Activated CD4-positive, alpha-beta T cell treated with anti-CD3 and anti-CD28 coated beads, Interleukin-2, amount 10 ng/mL, durations not matched to agents 7 days and 5 days (primary cell): ENCODE results near the gene SMC1B. TPM values are rescaled to one million over a fixed set of nuclear protein-coding genes. Genes with fewer than 3 reads are reported as not detected.
"Not testable (repeated sequence)": the region's sequence is repeated elsewhere in the genome, so short reads cannot be mapped to it uniquely, and the experiment has no call there.

Source experiments
- CTCF ChIA-PET: fragments of 350-600 bp; sonication (Branson Sonifier 250); formaldehyde crosslinking; loops from one replicate; lab custom pipeline; 2021; ENCODE audit warnings: antibody characterized with exemption; lab: Charles Lee
- POLR2A ChIA-PET: fragments of 350-600 bp; sonication (Branson Sonifier 250); formaldehyde crosslinking; loops from one replicate; lab custom pipeline; 2021; ENCODE audit warnings: antibody characterized with exemption; lab: Charles Lee
- DNase-seq: peaks from one replicate; pipeline ENCODE4 v3.0.0-alpha.2; 2020
- H3K27ac Mint-ChIP-seq: one replicate; pipeline ENCODE4 v1.8.0; 2021; ENCODE audit warnings: mild to moderate bottlenecking, moderate library complexity, mixed read lengths
- H3K27me3 Mint-ChIP-seq: one replicate; pipeline ENCODE4 v1.8.0; 2021; ENCODE audit warnings: mixed read lengths
- H3K36me3 Mint-ChIP-seq: one replicate; pipeline ENCODE4 v1.8.0; 2021; ENCODE audit warnings: low read depth, mixed read lengths
- H3K4me1 Mint-ChIP-seq: one replicate; pipeline ENCODE4 v1.8.0; 2021; ENCODE audit warnings: mixed read lengths
- H3K4me3 Mint-ChIP-seq: one replicate; pipeline ENCODE4 v1.8.0; 2021; ENCODE audit warnings: mild to moderate bottlenecking, moderate library complexity, mixed read lengths
- H3K9me3 Mint-ChIP-seq: one replicate; pipeline ENCODE4 v1.8.0; 2021; ENCODE audit warnings: mixed read lengths
- total RNA-seq, 2 experiments: library from RNA; stranded (reverse); gene quantifications; one replicate each; pipeline ENCODE4 v1.2.3, GENCODE V29; 2021

Gene SMC1B
- total RNA-seq, 2 experiments from 2014 or later = 0.58 to 0.64 TPM

GRCh38 chr22:45402466-45402985, 10.9 kb downstream of the SMC1B start:
- no peak overlapping the region for H3K27ac Mint-ChIP-seq
- no peaks in the 10 kb centered on the region for H3K4me1 Mint-ChIP-seq
- H3K4me3 Mint-ChIP-seq = no peak overlapping the region
- H3K9me3 Mint-ChIP-seq = no peaks in the 10 kb centered on the region
- CTCF ChIA-PET = no interaction called here
- POLR2A ChIA-PET = no interaction called here
- peaks cover 16% of the 10 kb centered on the region for H3K27me3 Mint-ChIP-seq
- DNase-seq = no peak
- H3K36me3 Mint-ChIP-seq = no peaks in the 10 kb centered on the region

DNA sequence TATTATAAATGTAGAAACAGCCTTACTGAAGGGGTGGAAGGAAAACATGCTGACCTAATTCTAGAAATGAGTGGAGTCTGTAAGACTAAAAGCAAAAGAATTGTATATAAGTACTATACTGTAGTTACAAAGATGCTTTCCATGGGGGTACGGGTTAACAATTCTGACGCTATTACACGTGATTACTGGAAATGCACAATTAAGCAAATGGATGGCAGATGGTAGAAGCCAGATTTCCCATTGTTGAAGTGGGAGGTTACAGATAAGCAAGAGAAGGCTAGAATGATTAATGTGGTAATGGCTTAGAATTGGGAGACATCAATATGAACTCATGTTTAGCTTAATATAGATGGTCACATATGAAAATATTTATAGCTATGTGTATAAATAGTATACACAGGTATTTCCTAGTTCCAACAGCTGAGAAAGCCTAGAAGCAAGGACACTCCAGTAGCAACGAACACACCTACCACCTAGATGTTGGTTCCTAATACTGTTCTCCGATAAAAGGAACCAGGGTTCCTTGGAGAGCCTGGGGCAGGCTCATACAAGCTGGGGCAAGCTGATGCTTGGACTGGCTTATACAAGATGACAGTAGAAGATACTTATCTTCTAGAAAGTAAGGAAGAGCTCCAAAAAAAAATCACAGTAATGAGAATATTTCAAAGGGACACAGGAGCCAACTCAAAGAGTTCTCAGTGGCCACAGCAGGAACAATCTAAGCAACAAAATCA, 13.5 kb downstream of the SMC1B start:
- H3K9me3 Mint-ChIP-seq = no peaks in the 10 kb centered on the region
- no peak overlapping the region for H3K27ac Mint-ChIP-seq
- CTCF ChIA-PET = interaction anchor here (0.6 kb wide), 1 partner anchor 134 kb away, joined by 4 read pairs; no protein-coding TSS in a partner anchor

GRCh38 chr22:45398214-45398613, 15.2 kb downstream of the SMC1B start:
- DNase-seq = no peak

More for the DNA sequence above, 13.5 kb downstream of the SMC1B start:
- Mint-ChIP-seq H3K27me3 (peaks cover 14% of the 10 kb centered on the region), H3K4me1 (no peaks in the 10 kb centered on the region), H3K4me3 (no peak overlapping the region), H3K36me3 (no peaks in the 10 kb centered on the region)
- POLR2A ChIA-PET = no interaction called here
- no peak for DNase-seq

DNA sequence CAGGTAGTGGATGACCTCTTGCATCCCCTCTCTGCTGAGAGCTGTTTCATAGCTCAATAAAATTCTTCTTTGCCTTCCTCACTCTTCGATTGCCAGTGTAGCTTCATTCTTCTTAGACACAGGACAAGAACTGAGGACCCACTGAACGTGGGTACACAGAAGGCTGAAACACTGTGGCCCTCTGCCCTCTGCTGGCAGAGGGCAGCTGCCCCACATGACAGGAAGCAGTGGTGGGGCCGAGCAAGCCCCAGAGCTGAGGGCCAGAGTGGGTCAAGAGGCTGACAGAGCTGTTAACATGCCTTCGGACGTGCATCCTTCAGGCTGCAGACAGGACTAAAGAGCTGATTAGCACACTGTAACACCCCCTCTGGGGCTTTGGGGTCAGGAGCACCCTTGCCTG, 15.6 kb downstream of the SMC1B start:
- Mint-ChIP-seq H3K36me3 (no peaks in the 10 kb centered on the region), H3K27me3 (peaks cover 11% of the 10 kb centered on the region), H3K9me3 (no peaks in the 10 kb centered on the region), H3K27ac (no peak overlapping the region), H3K4me3 (no peak overlapping the region), H3K4me1 (no peaks in the 10 kb centered on the region)
- ChIA-PET POLR2A (no interaction called here), CTCF (interaction anchor here (0.7 to 1.2 kb wide), 4 partner anchors 10 to 127 kb away, joined by 3 to 4 read pairs (median 3); no protein-coding TSS in a partner anchor)
- no peak for DNase-seq

More at GRCh38 chr22:45398214-45398613, 15.2 kb downstream of the SMC1B start:
- H3K36me3 Mint-ChIP-seq = no peaks in the 10 kb centered on the region
- H3K27ac Mint-ChIP-seq = no peak overlapping the region
- CTCF ChIA-PET = interaction anchor here (1.0 to 1.3 kb wide), 4 partner anchors 8 to 128 kb away, joined by 3 read pairs; no protein-coding TSS in a partner anchor
- no peaks in the 10 kb centered on the region for H3K4me1 Mint-ChIP-seq
- no peak overlapping the region for H3K4me3 Mint-ChIP-seq
- H3K9me3 Mint-ChIP-seq = no peaks in the 10 kb centered on the region
- POLR2A ChIA-PET = no interaction called here
- peaks cover 11% of the 10 kb centered on the region for H3K27me3 Mint-ChIP-seq

- H3K27ac Mint-ChIP-seq = no peak overlapping the region
- H3K4me1 Mint-ChIP-seq = no peaks in the 10 kb centered on the region
- ChIA-PET CTCF (interaction anchor here (0.5 to 1.3 kb wide), 3 partner anchors 9 to 43 kb away, joined by 3 read pairs; no protein-coding TSS in a partner anchor), POLR2A (no interaction called here)
- DNase-seq = no peak
- no peaks in the 10 kb centered on the region for H3K36me3 Mint-ChIP-seq
- H3K4me3 Mint-ChIP-seq = no peak overlapping the region
- no peaks in the 10 kb centered on the region for H3K9me3 Mint-ChIP-seq
- H3K27me3 Mint-ChIP-seq = peaks cover 18% of the 10 kb centered on the region
Measured at GRCh38 chr22:45389546-45389945, 23.9 kb downstream of the SMC1B start.

DNA sequence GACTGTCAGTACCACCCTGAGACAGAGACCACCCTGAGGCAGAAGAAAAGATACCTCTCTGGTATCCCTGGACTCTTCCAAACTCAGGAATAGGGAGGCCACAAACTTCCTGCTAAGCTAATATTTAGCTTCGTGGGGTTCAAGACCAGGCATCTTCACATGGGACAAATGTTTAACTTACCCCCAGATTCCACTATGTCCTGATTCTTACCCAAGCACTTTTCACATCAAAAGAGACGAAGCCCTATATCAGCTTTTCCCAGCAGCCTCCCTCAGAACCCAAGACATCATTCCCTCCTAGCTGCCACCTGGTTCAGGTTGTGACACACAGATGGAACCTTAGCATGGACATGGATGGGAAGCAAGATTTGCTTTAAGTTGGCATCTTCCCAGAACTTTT, 32.1 kb downstream of the SMC1B start:
- H3K9me3 Mint-ChIP-seq = no peaks in the 10 kb centered on the region
- no peak overlapping the region for H3K4me3 Mint-ChIP-seq
- no peaks in the 10 kb centered on the region for H3K36me3 Mint-ChIP-seq
- H3K4me1 Mint-ChIP-seq = peaks cover 4% of the 10 kb centered on the region
- H3K27ac Mint-ChIP-seq = no peak overlapping the region
- DNase-seq = no peak
- peaks cover 14% of the 10 kb centered on the region for H3K27me3 Mint-ChIP-seq
- ChIA-PET POLR2A (no interaction called here), CTCF (no interaction called here)

DNA sequence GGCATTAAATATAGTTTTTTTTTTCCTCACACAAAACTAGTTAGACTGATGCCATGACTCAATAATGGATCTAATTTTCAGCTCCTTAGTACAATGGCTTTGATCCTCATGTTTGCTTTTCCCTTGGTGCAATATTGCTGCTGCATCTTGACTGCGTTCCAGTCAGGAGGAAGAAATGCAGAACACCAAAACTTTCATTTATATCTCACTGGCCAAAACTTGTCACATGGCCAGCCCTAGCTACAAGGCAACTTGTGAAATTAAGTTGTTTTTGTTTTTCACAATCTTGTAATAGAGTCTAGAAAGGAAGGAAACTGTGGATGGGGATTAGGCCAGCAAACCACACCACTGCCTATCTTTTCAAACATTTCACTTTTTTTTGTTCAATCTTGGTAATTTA, 36.7 kb downstream of the SMC1B start:
- no peak overlapping the region for H3K4me3 Mint-ChIP-seq
- H3K27ac Mint-ChIP-seq = no peak overlapping the region
- H3K36me3 Mint-ChIP-seq = peaks cover 2% of the 10 kb centered on the region
- peaks cover 6% of the 10 kb centered on the region for H3K4me1 Mint-ChIP-seq
- H3K27me3 Mint-ChIP-seq = peaks cover 10% of the 10 kb centered on the region
- POLR2A ChIA-PET = no interaction called here
- H3K9me3 Mint-ChIP-seq = no peaks in the 10 kb centered on the region
- no peak for DNase-seq
- CTCF ChIA-PET = no interaction called here

- Mint-ChIP-seq H3K27me3 (peaks cover 10% of the 10 kb centered on the region), H3K4me1 (peaks cover 6% of the 10 kb centered on the region), H3K27ac (no peak overlapping the region), H3K36me3 (peaks cover 2% of the 10 kb centered on the region), H3K4me3 (no peak overlapping the region), H3K9me3 (no peaks in the 10 kb centered on the region)
- ChIA-PET POLR2A (interaction anchor here (0.7 kb wide), 1 partner anchor 8 kb away, joined by 3 read pairs; no protein-coding TSS in a partner anchor), CTCF (no interaction called here)
- DNase-seq = no peak
Measured at GRCh38 chr22:45376009-45376408, 37.4 kb downstream of the SMC1B start.

DNA sequence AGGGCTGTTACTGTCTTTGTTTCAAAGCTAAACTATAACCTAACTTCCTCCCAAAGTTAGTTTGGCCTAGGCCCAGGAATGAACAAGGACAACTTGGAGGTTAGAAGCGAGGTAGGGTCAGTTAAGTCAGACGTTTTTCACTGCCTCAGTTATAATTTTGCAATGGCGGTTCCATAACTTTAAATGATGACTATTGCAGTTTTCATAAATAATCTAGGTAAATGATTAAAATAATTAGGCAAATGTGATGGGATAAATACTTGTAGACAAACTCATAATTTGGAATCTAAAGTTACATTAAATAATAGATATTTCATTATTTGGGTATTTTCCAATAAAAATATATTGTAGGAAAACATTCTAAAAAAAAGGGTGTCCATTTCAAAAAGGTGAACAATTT, 39.8 kb downstream of the SMC1B start:
- CTCF ChIA-PET, H3K9me3 Mint-ChIP-seq, H3K36me3 Mint-ChIP-seq, H3K4me3 Mint-ChIP-seq, H3K4me1 Mint-ChIP-seq, H3K27me3 Mint-ChIP-seq, H3K27ac Mint-ChIP-seq, POLR2A ChIA-PET, DNase-seq: not testable (repeated sequence)

GRCh38 chr22:45366713-45367112, 46.7 kb downstream of the SMC1B start:
- Mint-ChIP-seq H3K4me3 (no peak overlapping the region), H3K4me1 (no peaks in the 10 kb centered on the region), H3K27ac (no peak overlapping the region), H3K36me3 (peaks cover 4% of the 10 kb centered on the region), H3K9me3 (peaks cover 6% of the 10 kb centered on the region), H3K27me3 (peaks cover 21% of the 10 kb centered on the region)
- DNase-seq = no peak
- CTCF ChIA-PET = no interaction called here
- POLR2A ChIA-PET = no interaction called here

DNA sequence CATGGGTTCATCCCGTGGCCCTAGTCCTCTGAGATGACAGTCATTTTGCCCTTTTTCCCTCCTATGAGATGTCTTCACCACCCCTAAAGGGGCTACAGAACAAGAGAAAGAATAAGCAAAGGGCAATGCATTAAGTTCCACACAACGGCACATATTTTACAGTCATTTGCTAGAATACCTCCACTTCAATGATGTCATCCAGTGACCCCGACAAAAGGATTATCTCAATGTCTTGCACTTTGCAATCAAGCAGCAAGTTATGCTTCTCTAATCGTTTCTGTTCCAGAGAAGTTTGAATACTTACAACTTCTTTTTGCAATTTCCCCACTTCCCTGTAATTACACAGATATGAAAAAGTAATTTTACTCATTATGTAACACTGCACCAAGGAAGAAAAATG, 53.8 kb downstream of the SMC1B start:
- Mint-ChIP-seq H3K27ac (no peak overlapping the region), H3K4me1 (peaks cover 2% of the 10 kb centered on the region), H3K9me3 (no peaks in the 10 kb centered on the region), H3K4me3 (no peak overlapping the region), H3K36me3 (no peaks in the 10 kb centered on the region), H3K27me3 (peaks cover 18% of the 10 kb centered on the region)
- ChIA-PET POLR2A (no interaction called here), CTCF (interaction anchor here (1.0 kb wide), 1 partner anchor 11 kb away, joined by 3 read pairs; no protein-coding TSS in a partner anchor)
- no peak for DNase-seq

DNA sequence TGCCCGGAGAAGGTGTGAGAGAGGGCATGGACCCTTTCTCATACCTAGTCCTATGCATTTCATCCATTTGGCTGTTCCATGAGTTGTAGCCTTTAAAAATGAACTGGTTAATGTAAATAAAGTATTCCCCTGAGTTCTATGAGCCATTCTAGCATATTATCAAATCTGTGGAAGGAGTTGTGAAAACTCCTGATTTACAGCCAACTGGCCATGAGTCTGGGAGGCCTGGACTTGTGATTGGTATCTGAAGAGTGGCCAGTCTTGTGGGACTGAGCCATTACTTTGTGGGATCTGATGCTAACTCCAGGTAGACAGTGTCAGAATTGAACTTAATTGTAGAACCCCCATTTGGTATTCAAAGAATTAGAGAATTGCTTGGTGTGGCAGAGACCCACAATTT, 55.3 kb downstream of the SMC1B start:
- no peak for DNase-seq
- H3K4me1 Mint-ChIP-seq = peaks cover 9% of the 10 kb centered on the region
- H3K27ac Mint-ChIP-seq = no peak overlapping the region
- POLR2A ChIA-PET = no interaction called here
- H3K36me3 Mint-ChIP-seq = peaks cover 4% of the 10 kb centered on the region
- H3K9me3 Mint-ChIP-seq = no peaks in the 10 kb centered on the region
- peaks cover 15% of the 10 kb centered on the region for H3K27me3 Mint-ChIP-seq
- CTCF ChIA-PET = interaction anchor here (0.8 kb wide), 1 partner anchor 104 kb away, joined by 3 read pairs; no protein-coding TSS in a partner anchor
- H3K4me3 Mint-ChIP-seq = no peak overlapping the region

DNA sequence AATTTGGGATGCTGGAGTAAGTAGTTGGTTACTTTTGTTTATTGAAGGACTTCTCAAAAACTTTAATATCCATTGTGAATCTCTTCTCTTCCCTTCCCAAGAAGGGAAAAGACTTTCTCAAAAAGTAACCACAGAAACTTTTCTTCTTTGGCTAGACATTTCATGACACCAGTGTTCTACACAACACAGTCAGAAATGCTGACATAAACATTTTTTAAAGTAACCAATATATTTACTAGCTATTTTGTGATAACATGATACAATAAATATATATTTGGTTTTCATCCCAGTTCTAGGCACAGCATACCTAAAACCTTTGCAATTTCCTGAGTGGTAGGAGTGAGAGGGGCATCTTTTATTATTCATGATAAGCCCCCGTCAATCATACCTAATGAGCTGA, 55.9 kb downstream of the SMC1B start:
- H3K4me1 Mint-ChIP-seq = peaks cover 9% of the 10 kb centered on the region
- H3K27ac Mint-ChIP-seq = no peak overlapping the region
- DNase-seq = no peak
- H3K27me3 Mint-ChIP-seq = peaks cover 12% of the 10 kb centered on the region
- peaks cover 4% of the 10 kb centered on the region for H3K36me3 Mint-ChIP-seq
- H3K4me3 Mint-ChIP-seq = no peak overlapping the region
- ChIA-PET POLR2A (no interaction called here), CTCF (interaction anchor here (0.6 to 1.0 kb wide), 3 partner anchors 13 to 966 kb away, joined by 3 to 4 read pairs (median 3); no protein-coding TSS in a partner anchor)
- no peaks in the 10 kb centered on the region for H3K9me3 Mint-ChIP-seq
